Nephron progenitor cell (in vitro differentiated cells): Measurements from ENCODE around the gene ERCC3.
A peak's percentile ranks its signal among the peaks of the same experiment; 100 is the strongest.
"Not testable (repeated sequence)": the region's sequence is repeated elsewhere in the genome, so short reads cannot be mapped to it uniquely, and the experiment has no call there.

ENCODE experiments used
- DNase-seq: peaks from one replicate; pipeline ENCODE4 v3.0.0; 2021
- H3K27ac Mint-ChIP-seq: 2 replicates; pipeline ENCODE4 v1.8.0; 2021; ENCODE audit warnings: mild to moderate bottlenecking, moderate library complexity, mixed read lengths
- H3K27me3 Mint-ChIP-seq: 2 replicates; pipeline ENCODE4 v1.8.0; 2021; ENCODE audit warnings: mild to moderate bottlenecking, low read depth, mixed read lengths; ENCODE audit not compliant: poor library complexity
- H3K36me3 Mint-ChIP-seq: 2 replicates; pipeline ENCODE4 v1.8.0; 2021; ENCODE audit warnings: low read depth, mixed read lengths
- H3K4me1 Mint-ChIP-seq: 2 replicates; pipeline ENCODE4 v1.8.0; 2021; ENCODE audit warnings: mixed read lengths
- H3K4me3 Mint-ChIP-seq: 2 replicates; pipeline ENCODE4 v1.8.0; 2021; ENCODE audit warnings: mild to moderate bottlenecking, moderate library complexity, mixed read lengths
- H3K9me3 Mint-ChIP-seq: 2 replicates; pipeline ENCODE4 v1.8.0; 2021; ENCODE audit warnings: mild to moderate bottlenecking, moderate library complexity, mixed read lengths
- TF ChIP-seq, protein P1 (sequence below): fragments of 200-600 bp; sonication (generic); IDR thresholded peaks from 2 replicates; pipeline ENCODE4 v1.5.0; 2021; ENCODE audit warnings: antibody characterized with exemption

The ERCC3 gene

DNA sequence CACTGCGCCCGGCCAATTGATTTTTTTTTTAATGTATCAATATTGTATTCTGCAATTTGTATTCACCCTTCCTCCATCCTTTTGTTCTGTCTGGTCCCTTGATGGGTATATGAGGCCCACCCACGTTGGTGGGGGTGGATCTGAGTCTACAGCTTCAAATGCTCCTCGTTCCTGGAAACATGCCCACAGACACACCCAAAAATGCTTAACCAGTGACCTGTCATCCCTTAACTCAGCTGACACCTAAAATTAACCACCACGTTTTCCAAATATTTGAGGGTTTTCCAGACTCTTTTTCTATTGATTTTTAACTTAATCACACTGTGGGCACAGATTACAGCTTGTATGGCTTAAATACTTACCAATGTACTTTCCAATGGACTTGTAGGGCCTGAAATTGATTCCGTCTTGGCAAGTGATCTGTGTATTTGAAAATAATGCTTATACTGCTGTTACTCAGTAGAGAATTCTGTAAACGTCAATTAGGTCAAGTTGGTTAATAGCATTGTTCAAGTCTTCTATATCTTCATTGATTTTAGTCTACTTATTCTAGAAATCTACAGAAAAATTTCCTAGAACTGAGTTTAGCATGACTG, 39.5 kb downstream of the ERCC3 start:
- peaks cover 12% of the 10 kb centered on the region for H3K4me1 Mint-ChIP-seq
- no peak overlapping the region for H3K27ac Mint-ChIP-seq
- peaks cover 3% of the 10 kb centered on the region for H3K27me3 Mint-ChIP-seq
- no peak for DNase-seq
- no peaks in the 10 kb centered on the region for H3K9me3 Mint-ChIP-seq
- peaks cover 52% of the 10 kb centered on the region for H3K36me3 Mint-ChIP-seq
- H3K4me3 Mint-ChIP-seq = no peak overlapping the region
- TF ChIP-seq, protein P1, sequence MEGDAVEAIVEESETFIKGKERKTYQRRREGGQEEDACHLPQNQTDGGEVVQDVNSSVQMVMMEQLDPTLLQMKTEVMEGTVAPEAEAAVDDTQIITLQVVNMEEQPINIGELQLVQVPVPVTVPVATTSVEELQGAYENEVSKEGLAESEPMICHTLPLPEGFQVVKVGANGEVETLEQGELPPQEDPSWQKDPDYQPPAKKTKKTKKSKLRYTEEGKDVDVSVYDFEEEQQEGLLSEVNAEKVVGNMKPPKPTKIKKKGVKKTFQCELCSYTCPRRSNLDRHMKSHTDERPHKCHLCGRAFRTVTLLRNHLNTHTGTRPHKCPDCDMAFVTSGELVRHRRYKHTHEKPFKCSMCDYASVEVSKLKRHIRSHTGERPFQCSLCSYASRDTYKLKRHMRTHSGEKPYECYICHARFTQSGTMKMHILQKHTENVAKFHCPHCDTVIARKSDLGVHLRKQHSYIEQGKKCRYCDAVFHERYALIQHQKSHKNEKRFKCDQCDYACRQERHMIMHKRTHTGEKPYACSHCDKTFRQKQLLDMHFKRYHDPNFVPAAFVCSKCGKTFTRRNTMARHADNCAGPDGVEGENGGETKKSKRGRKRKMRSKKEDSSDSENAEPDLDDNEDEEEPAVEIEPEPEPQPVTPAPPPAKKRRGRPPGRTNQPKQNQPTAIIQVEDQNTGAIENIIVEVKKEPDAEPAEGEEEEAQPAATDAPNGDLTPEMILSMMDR = no peak

DNA sequence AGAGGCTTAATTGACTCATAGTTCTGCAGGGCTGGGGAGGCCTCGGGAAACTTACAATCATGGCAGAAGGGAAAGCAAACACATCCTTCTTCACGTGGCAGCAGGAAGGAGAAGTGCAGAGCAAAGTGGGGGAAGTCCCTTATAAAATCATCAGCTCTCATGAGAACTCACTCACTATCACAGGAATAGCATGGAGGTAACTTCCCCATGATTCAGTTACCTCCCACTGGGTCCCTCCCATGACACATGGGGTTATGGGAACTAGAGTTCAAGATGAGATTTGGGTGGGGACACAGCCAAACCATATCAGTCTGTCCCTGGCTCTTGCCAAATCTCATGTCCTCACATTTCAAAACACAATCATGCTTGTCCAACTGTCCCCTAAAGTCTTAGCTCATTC, 52.8 kb downstream of the ERCC3 start:
- not testable (repeated sequence) for H3K4me3 Mint-ChIP-seq

DNA sequence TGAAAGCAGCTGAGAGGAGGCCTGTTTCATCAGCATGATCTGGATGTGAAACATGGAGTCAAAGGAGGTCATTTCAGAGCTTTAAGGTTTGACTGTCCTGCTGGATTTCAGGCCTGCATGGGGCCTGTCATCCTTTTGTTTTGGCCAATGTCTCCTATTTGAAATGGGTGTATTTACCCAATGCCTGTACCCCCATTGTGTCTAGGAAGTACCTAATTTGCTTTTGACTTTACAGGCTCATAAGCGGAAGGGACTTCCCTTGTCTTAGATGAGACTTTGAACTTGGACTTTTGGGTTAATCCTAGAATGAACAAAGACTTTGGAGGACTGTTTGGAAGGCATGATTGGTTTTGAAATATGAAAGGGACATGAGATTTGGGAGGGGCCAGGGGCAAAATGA, 54.5 kb downstream of the ERCC3 start:
- H3K4me1 Mint-ChIP-seq = peaks cover 11% of the 10 kb centered on the region
- peaks cover 13% of the 10 kb centered on the region for H3K36me3 Mint-ChIP-seq
- no peak overlapping the region for H3K27ac Mint-ChIP-seq
- H3K4me3 Mint-ChIP-seq = no peak overlapping the region
- TF ChIP-seq, protein P1 = no peak
- DNase-seq = no peak
- peaks cover 10% of the 10 kb centered on the region for H3K27me3 Mint-ChIP-seq
- peaks cover 58% of the 10 kb centered on the region for H3K9me3 Mint-ChIP-seq

More for the DNA sequence above, 52.8 kb downstream of the ERCC3 start:
- DNase-seq, H3K27ac Mint-ChIP-seq, H3K4me1 Mint-ChIP-seq, H3K27me3 Mint-ChIP-seq: not testable (repeated sequence)
- Mint-ChIP-seq H3K36me3 (peaks cover 13% of the 10 kb centered on the region), H3K9me3 (peaks cover 48% of the 10 kb centered on the region)

DNA sequence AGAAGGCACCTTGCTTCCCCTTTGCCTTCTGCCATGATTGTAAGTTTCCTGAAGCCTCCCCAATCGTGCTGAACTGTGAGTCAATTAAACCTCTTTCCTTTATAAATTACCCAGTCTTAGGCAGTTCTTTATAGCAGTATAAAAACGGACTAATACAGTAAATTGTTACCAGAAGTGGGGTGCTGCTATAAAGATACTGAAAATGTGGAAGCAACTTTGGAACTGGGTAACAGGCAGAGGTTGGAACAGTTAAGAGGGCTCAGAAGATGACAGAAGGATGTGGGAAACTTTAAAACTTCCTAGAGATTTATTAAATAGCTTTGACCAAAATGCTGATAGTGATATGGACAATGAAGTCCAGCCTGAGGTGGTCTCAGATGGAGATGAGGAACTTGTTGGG, 56.2 kb downstream of the ERCC3 start:
- DNase-seq, H3K27ac Mint-ChIP-seq, H3K27me3 Mint-ChIP-seq, H3K4me3 Mint-ChIP-seq: not testable (repeated sequence)
- H3K9me3 Mint-ChIP-seq = peaks cover 58% of the 10 kb centered on the region
- H3K4me1 Mint-ChIP-seq = peaks cover 11% of the 10 kb centered on the region
- H3K36me3 Mint-ChIP-seq = peaks cover 13% of the 10 kb centered on the region

DNA sequence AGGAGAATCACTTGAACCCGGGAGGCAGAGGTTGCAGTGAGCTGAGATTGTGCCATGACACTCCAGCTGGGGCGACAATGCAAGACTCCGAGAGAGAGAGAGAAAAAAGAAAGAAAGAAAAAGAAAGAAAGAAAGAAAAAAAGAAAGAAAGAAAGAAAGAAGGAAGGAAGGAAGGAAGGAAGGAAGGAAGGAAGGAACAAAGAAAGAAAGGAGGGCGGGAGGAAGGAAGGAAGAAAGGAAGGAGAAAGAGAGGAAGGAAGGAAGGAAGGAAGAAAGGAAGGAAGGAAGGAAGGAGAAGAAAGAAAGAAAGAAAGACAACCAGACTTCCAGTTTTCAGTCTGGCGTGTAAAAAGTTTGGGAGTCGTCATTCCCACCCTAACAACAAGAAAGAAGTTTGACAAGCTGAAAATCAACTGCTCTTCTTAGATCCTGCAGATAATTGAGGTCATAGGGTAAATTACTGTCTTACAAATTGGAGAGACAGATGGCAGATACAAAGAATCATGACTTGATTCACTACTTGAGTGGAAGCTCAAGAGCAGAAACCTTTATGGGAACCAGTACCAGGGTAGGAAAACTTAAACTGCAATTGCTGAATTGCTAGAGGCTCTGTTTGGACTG, 58.8 kb downstream of the ERCC3 start:
- Mint-ChIP-seq H3K4me1 (peaks cover 11% of the 10 kb centered on the region), H3K27me3 (peaks cover 4% of the 10 kb centered on the region), H3K27ac (peak overlapping the region; percentile 37), H3K9me3 (peaks cover 36% of the 10 kb centered on the region), H3K4me3 (no peak overlapping the region), H3K36me3 (peaks cover 8% of the 10 kb centered on the region)
- DNase-seq = no peak
- TF ChIP-seq, protein P1 = no peak

DNA sequence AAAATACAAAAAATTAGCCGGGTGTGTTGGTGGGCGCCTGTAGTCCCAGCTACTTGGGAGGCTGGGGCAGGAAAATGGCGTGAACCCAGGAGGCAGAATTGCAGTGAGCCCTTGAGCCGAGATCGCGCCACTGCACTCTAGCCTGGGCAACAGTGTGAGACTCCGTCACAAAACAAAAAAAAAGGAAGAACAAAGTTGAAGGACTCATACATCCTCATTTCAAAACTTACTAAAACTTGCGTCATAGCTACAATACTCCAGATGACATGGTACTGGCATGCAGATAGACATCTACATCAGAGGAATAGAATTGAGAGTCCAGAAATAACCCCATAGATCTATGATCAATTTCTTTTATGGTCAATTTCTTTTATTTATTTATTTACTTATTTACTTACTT, 60.2 kb downstream of the ERCC3 start:
- Mint-ChIP-seq H3K27ac (no peak overlapping the region), H3K36me3 (peaks cover 15% of the 10 kb centered on the region), H3K27me3 (peaks cover 4% of the 10 kb centered on the region), H3K4me1 (peaks cover 11% of the 10 kb centered on the region), H3K9me3 (peaks cover 37% of the 10 kb centered on the region), H3K4me3 (no peak overlapping the region)
- DNase-seq = no peak
- TF ChIP-seq, protein P1 = no peak
